ENCODE data around the gene MRPL38. TPM values are rescaled to one million over a fixed set of nuclear protein-coding genes. Genes with fewer than 3 reads are reported as not detected.
"Not testable (repeated sequence)": the region's sequence is repeated elsewhere in the genome, so short reads cannot be mapped to it uniquely, and the experiment has no call there.

Gene MRPL38
- total and polyA plus RNA-seq, 2 donors from 2014 or later, result 89.8 to 114 TPM

DNA sequence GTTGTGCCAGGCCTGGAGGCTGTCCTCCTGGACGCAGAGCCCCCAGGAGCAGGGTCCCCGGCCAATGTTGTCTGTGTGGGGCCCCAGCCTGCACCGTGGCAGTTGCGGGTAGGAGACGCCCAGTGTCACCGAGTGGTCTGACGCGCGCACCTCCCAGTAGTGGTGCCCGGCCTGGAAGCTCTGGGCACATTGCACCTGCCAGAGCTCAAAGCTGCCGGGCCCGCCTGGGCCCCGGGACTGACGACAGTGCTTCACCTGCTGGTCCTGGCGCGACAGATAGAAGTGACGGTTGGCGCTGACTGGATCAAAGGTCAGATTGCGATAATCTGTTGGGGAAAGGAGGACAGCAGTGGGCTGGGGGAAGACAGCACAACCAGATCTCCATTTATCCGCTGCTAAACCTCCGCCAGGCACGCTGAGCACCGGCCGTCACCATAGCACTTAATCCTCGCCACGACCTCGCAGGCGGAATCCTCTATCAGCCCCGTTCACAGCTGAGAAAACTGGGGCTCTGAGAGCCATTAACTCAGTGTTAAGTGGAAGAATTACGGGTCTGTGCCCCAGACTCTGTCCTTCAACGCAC, 13.6 kb downstream of the MRPL38 start:
- DNase-seq (no peak), FAIRE-seq (no peak)
- H3K9me3 ChIP-seq (ENCODE audit: control insufficient read depth in 2 of 3, insufficient read depth in 1 of 3, low read length in 3 of 3), result no peaks in the 10 kb centered on the region
- intact Hi-C loops (cut with DNase I), result no loop called here
- H3K36me3 ChIP-seq (ENCODE audit: control insufficient read depth in 2 of 3, insufficient read depth in 3 of 3, low read length in 3 of 3), result peaks cover 0 to 4% (median 3%) of the 10 kb centered on the region in 3 donors
- H3K27me3 ChIP-seq (ENCODE audit: control insufficient read depth, insufficient read depth, low read length), result no peaks in the 10 kb centered on the region
- no peak for TF ChIP-seq CTCF (IDR thresholded peaks at IDR 0.05; ENCODE audit: borderline replicate concordance, extremely low read depth, insufficient read depth)
- H3K4me1 ChIP-seq (ENCODE audit: control insufficient read depth in 2 of 3, insufficient read depth in 2 of 3, low read depth in 1 of 3, low read length in 3 of 3), result peaks cover 0 to 20% (median 9%) of the 10 kb centered on the region in 3 donors
- H3K27ac ChIP-seq (ENCODE audit: low read depth in 2 of 2, low read length in 2 of 2), result no peak overlapping the region
- H3K4me3 ChIP-seq (ENCODE audit: low read length in 3 of 3), result no peak overlapping the region
- no peak overlapping the region for H3K9ac ChIP-seq (ENCODE audit: low read length in 3 of 3)

DNA sequence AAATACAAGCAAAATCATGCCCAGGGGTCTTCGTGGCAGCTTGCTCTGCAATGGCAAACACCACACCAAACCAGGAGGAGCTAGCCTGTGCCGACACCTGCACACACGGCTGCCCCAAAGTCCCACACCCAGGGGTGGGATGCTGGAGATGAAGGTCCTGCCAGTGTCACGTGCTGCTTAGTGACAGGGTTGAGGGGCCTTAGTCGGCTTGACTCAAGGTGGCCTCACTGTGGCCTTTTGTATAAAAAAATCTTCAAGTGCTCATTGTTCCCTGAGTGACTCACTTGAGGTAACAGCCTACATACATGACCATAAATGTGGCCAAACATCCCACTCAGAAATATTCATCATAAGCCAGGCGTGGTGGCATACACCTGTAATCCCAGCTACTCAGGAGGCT, 15.2 kb downstream of the MRPL38 start:
- peaks cover 0 to 7% (median 0%) of the 10 kb centered on the region in 3 donors for H3K4me1 ChIP-seq (ENCODE audit: control insufficient read depth in 2 of 3, insufficient read depth in 2 of 3, low read depth in 1 of 3, low read length in 3 of 3)
- DNase-seq, result no peak
- no peak overlapping the region for H3K9ac ChIP-seq (ENCODE audit: low read length in 3 of 3)
- H3K4me3 ChIP-seq (ENCODE audit: low read length in 3 of 3), result no peak overlapping the region
- no peak overlapping the region for H3K27ac ChIP-seq (ENCODE audit: low read depth in 2 of 2, low read length in 2 of 2)
- H3K9me3 ChIP-seq (ENCODE audit: control insufficient read depth in 2 of 3, insufficient read depth in 1 of 3, low read length in 3 of 3), result no peaks in the 10 kb centered on the region
- no peaks in the 10 kb centered on the region for H3K27me3 ChIP-seq (ENCODE audit: control insufficient read depth, insufficient read depth, low read length)
- peaks cover 0 to 4% (median 3%) of the 10 kb centered on the region in 3 donors for H3K36me3 ChIP-seq (ENCODE audit: control insufficient read depth in 2 of 3, insufficient read depth in 3 of 3, low read length in 3 of 3)
- TF ChIP-seq CTCF (IDR thresholded peaks at IDR 0.05; ENCODE audit: borderline replicate concordance, extremely low read depth, insufficient read depth), result no peak
- no peak for FAIRE-seq
- intact Hi-C loops (cut with DNase I), result no loop called here

DNA sequence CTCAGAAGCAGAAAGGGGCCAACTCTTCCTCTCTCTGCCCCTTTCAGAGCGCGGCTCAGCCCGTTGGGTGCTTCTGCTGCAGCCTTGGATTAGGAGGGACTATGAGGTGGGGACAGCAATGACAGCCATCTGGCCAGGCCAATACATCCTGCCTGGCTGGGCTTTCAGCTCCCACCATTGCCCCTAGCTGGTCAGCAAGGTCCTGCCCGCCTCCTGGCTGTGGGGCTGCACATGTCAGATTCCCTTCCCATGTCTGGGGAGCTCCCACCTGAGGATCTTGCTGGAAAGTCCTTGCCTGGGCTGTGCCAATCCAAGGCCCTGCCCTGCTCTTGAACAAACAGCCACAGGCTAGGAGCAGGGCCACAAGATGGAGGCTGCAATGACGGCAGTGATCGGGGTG, 16.2 kb downstream of the MRPL38 start:
- DNase-seq, result no peak
- TF ChIP-seq CTCF (IDR thresholded peaks at IDR 0.05; ENCODE audit: borderline replicate concordance, extremely low read depth, insufficient read depth), result no peak
- Histone ChIP-seq H3K9me3 (ENCODE audit: control insufficient read depth in 2 of 3, insufficient read depth in 1 of 3, low read length in 3 of 3) (no peaks in the 10 kb centered on the region), H3K4me1 (ENCODE audit: control insufficient read depth in 2 of 3, insufficient read depth in 2 of 3, low read depth in 1 of 3, low read length in 3 of 3) (peaks cover 0 to 3% (median 0%) of the 10 kb centered on the region in 3 donors), H3K4me3 (ENCODE audit: low read length in 3 of 3) (no peak overlapping the region), H3K27me3 (ENCODE audit: control insufficient read depth, insufficient read depth, low read length) (no peaks in the 10 kb centered on the region), H3K36me3 (ENCODE audit: control insufficient read depth in 2 of 3, insufficient read depth in 3 of 3, low read length in 3 of 3) (peaks cover 0 to 4% (median 3%) of the 10 kb centered on the region in 3 donors), H3K27ac (ENCODE audit: low read depth in 2 of 2, low read length in 2 of 2) (no peak overlapping the region), H3K9ac (ENCODE audit: low read length in 3 of 3) (no peak overlapping the region)
- no peak for FAIRE-seq
- intact Hi-C loops (cut with DNase I), result no loop called here

GRCh38 chr17:75885860-75886259, 18.8 kb downstream of the MRPL38 start:
- H3K27me3 ChIP-seq (ENCODE audit: control insufficient read depth, insufficient read depth, low read length); DNase-seq; FAIRE-seq; H3K27ac ChIP-seq (ENCODE audit: low read depth in 2 of 2, low read length in 2 of 2); H3K9me3 ChIP-seq (ENCODE audit: control insufficient read depth in 2 of 3, insufficient read depth in 1 of 3, low read length in 3 of 3); H3K9ac ChIP-seq (ENCODE audit: low read length in 3 of 3); H3K36me3 ChIP-seq (ENCODE audit: control insufficient read depth in 2 of 3, insufficient read depth in 3 of 3, low read length in 3 of 3); H3K4me3 ChIP-seq (ENCODE audit: low read length in 3 of 3); intact Hi-C loops (cut with DNase I); H3K4me1 ChIP-seq (ENCODE audit: control insufficient read depth in 2 of 3, insufficient read depth in 2 of 3, low read depth in 1 of 3, low read length in 3 of 3): not testable (repeated sequence)

Data from kidney (tissue), 14 donors.